Activated effector memory CD4-positive, alpha-beta T cell treated with Interleukin-2 at 50 U/mL for 16 hours (primary cell): ENCODE results near the gene BATF3.
"Not testable (repeated sequence)": the region's sequence is repeated elsewhere in the genome, so short reads cannot be mapped to it uniquely, and the experiment has no call there.

Source experiments
- DNase-seq: peaks from one replicate; pipeline ENCODE4 v3.0.0-alpha.2; 2020

BATF3 gene

GRCh38 chr1:212655668-212656440, 43.8 kb downstream of the BATF3 start:
- DNase-seq, result no peak

- no peak for DNase-seq
Measured at GRCh38 chr1:212652609-212653008, 47.0 kb downstream of the BATF3 start.

GRCh38 chr1:212651977-212652376, 47.7 kb downstream of the BATF3 start:
- DNase-seq, result no peak

- DNase-seq, result no peak
Measured at GRCh38 chr1:212651521-212651920, 48.1 kb downstream of the BATF3 start.

GRCh38 chr1:212650228-212650627, 49.4 kb downstream of the BATF3 start:
- DNase-seq, result no peak

- DNase-seq, result no peak
Measured at GRCh38 chr1:212649020-212649419, 50.6 kb downstream of the BATF3 start.

- no peak for DNase-seq
Measured at GRCh38 chr1:212648431-212648830, 51.2 kb downstream of the BATF3 start.

GRCh38 chr1:212647004-212647403, 52.6 kb downstream of the BATF3 start:
- DNase-seq, result no peak

GRCh38 chr1:212646588-212646987, 53.1 kb downstream of the BATF3 start:
- no peak for DNase-seq

GRCh38 chr1:212645546-212646543, 53.8 kb downstream of the BATF3 start:
- DNase-seq, result no peak

- DNase-seq, result no peak
Measured at GRCh38 chr1:212644866-212645545, 54.6 kb downstream of the BATF3 start.

- no peak for DNase-seq
Measured at GRCh38 chr1:212643877-212644276, 55.8 kb downstream of the BATF3 start.

- no peak for DNase-seq
Measured at GRCh38 chr1:212641956-212642355, 57.7 kb downstream of the BATF3 start.

GRCh38 chr1:212640223-212640878, 59.3 kb downstream of the BATF3 start:
- no peak for DNase-seq

GRCh38 chr1:212639524-212639923, 60.1 kb downstream of the BATF3 start:
- DNase-seq, result not testable (repeated sequence)

- no peak for DNase-seq
Measured at GRCh38 chr1:212638492-212639151, 61.0 kb downstream of the BATF3 start.

GRCh38 chr1:212637902-212638301, 61.7 kb downstream of the BATF3 start:
- DNase-seq, result no peak
